Stimulated activated memory B cell treated with anti-CD40 and anti-IgM and Interleukin-4, amounts not matched to agents 10 μg/mL and 1 μg/mL and 100 μg/mL, for 72 hours (primary cell): ENCODE data around the gene RPS15.

Experiments used
- ATAC-seq: fragments of 150-1000 bp; cut with Tn5 transposase; 2 replicates; pipeline ENCODE4 v1.10.0; 2021
- H3K27ac Mint-ChIP-seq: one replicate; pipeline ENCODE4 v1.8.0; 2022; ENCODE audit warnings: mild to moderate bottlenecking, mixed read lengths
- H3K27me3 Mint-ChIP-seq: one replicate; pipeline ENCODE4 v1.8.0; 2022; ENCODE audit warnings: mixed read lengths
- H3K36me3 Mint-ChIP-seq: one replicate; pipeline ENCODE4 v1.8.0; 2022; ENCODE audit warnings: mixed read lengths
- H3K4me1 Mint-ChIP-seq: one replicate; pipeline ENCODE4 v1.8.0; 2022; ENCODE audit warnings: mixed read lengths
- H3K4me3 Mint-ChIP-seq: one replicate; pipeline ENCODE4 v1.8.0; 2022; ENCODE audit warnings: mild to moderate bottlenecking, moderate library complexity, mixed read lengths
- H3K9me3 Mint-ChIP-seq: one replicate; pipeline ENCODE4 v1.8.0; 2022; ENCODE audit warnings: mixed read lengths

RPS15 gene

DNA sequence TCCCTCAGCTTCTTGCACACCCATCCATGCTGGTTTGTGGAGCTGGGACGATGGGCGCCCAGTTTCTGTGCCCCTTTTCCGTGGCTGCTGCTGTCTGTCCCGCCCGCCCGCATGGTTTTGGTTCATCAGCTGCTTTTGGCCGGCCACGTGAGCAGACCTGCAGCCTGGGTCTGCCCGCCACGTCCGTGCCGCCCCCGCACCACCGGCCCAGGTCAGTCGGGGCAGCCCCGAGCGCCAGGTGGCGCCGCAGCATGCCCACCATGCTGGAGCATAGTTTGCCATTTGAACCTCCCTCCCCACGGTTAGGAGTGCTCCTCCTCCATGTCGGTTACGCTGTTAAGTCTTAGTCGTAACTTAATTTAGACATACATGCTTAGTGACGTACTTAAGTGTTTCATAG is 15.3 kb upstream of the RPS15 start:
- Mint-ChIP-seq H3K27ac (no peak overlapping the region), H3K27me3 (no peaks in the 10 kb centered on the region), H3K9me3 (no peaks in the 10 kb centered on the region), H3K36me3 (peaks cover 65% of the 10 kb centered on the region), H3K4me3 (no peak overlapping the region), H3K4me1 (peaks cover 25% of the 10 kb centered on the region)
- ATAC-seq: no peak

DNA sequence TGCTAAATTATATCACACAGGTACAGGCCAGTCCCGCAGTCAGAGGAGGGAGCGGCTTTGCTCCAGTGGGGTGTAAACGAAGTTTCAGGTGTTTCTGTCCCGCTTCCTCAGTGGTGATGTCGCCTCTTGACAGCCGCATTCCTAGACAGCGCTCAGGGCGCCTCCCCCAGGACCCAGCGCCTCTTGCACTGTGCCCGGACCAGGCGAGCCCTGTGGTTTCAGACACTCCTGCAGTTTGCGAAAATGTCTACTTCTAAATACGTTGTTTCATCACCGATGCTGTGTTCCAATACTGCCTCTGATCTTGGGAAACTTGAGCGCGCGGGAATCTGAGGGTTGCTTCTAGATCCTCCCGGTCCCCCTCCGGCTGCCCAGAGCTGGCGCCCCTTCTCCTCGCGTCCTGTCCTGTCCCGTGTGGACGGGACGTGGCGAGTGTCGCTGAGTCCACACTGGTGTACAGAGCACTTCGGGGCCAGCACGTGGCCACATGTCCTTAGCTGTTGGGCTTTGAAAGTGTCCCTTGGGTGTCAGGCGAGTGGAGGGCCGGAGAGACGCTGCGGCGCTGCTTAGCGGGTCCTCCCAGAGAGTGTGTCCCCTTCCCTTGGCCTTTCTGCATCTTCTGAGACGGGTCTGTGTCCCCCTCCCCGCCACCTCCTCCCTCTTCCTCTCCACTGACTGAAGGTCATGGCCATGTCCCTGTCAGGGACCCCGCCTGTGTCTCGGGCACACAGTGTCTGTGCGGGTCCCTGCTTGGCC is 14.6 kb upstream of the RPS15 start:
- Mint-ChIP-seq H3K27ac (no peak overlapping the region), H3K9me3 (no peaks in the 10 kb centered on the region), H3K4me1 (peaks cover 25% of the 10 kb centered on the region), H3K36me3 (peaks cover 65% of the 10 kb centered on the region), H3K4me3 (no peak overlapping the region), H3K27me3 (no peaks in the 10 kb centered on the region)
- no peak for ATAC-seq

DNA sequence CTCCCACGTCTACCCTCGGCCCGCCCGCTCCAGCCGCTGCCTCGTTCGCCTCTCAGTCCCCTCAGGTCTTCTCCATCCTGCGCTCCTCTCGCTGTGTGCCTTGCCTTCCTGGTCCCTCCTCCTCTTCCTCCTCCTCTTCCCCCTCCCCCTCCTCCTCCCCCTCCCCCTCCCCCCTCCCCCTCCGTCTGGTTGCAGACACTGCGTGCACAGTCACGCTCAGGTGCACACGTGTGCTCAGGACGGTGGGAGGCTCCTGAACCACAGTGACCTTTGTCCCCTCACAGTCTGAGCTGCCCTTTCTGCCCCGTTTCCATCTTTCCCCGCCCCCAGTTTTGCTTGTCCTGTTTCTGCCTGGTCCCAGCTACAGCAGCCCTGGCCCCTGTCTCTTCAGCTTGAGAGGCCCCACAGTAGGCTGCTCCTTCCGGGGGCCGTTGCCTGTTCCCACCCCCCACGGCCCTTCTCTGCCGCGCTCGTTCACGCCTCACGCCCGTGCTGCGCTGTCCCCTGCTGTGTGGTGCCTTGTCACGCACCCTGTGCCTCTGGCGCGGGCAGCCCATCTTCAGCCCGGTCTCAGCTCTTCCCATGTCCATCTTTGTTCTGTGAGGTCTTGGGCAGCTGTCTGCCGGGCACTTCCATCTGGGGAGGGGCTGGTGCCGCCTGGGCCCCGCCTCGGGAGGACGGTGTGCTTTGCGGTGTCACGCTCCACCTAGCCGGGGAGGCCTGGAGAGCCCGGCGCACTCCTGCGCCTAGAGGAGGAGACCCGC is 13.8 kb upstream of the RPS15 start:
- Mint-ChIP-seq H3K36me3 (peaks cover 58% of the 10 kb centered on the region), H3K27me3 (no peaks in the 10 kb centered on the region), H3K9me3 (no peaks in the 10 kb centered on the region), H3K4me3 (no peak overlapping the region), H3K4me1 (peaks cover 20% of the 10 kb centered on the region), H3K27ac (no peak overlapping the region)
- no peak for ATAC-seq

DNA sequence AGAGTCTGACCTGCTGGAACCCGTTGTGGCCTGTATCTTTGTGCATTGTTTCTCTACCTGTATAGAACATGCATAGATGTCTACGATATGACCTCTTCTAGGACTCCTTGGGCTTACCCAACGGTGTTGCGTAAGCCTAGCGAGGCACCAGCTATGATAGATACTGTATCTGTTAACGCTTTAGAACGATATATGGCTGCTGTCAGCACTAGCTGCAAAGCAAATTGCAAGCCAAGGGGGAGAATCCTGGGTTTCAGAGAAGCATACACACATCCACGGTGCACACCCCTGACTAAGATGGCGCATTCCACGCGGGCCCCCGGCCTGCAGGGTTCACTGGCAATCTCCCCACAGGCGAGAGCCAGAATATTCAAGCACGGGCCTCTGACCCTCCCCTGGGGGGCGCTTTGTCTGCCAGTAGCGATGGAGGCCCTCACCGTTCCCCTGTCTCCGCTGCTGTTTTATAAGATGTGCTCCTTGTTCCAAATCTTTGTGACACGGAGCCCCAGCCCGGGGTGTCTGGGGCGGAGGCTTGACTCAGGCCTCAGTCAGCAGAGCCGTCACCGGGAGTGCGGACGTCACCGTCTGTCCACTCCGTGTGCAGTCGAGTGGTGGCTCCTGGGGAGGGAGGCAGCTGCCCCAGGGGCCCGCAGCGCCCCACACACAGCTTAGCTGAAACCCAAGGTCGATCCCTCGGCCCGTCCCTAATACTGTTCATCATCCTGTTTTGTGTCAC is 12.9 kb upstream of the RPS15 start:
- ATAC-seq: no peak
- no peak overlapping the region for H3K27ac Mint-ChIP-seq
- H3K9me3 Mint-ChIP-seq: no peaks in the 10 kb centered on the region
- no peak overlapping the region for H3K4me3 Mint-ChIP-seq
- H3K4me1 Mint-ChIP-seq: peaks cover 18% of the 10 kb centered on the region
- no peaks in the 10 kb centered on the region for H3K27me3 Mint-ChIP-seq
- H3K36me3 Mint-ChIP-seq: peaks cover 59% of the 10 kb centered on the region

DNA sequence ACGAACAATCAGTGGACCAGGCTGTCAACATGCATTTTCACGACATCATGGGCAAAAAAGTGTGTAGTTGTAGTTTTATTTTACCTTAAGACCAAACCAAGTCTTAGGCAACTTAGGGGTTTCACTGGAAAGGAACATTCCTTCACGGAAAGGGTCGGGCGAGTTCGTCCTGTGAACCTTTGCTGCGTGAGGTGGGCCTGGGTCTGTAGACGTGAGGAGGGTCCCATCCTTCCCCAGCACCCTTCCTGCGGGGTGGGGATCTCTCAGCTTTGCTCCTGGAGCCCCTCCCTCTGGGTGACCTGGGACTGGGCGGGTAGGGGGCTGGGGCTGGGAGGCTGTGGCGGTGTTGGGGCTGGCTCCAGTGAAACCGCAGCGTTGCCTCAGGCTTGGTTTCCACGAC is 12.3 kb upstream of the RPS15 start:
- H3K4me1 Mint-ChIP-seq: peaks cover 18% of the 10 kb centered on the region
- no peak overlapping the region for H3K27ac Mint-ChIP-seq
- ATAC-seq: no peak
- H3K9me3 Mint-ChIP-seq: no peaks in the 10 kb centered on the region
- H3K36me3 Mint-ChIP-seq: peaks cover 54% of the 10 kb centered on the region
- H3K4me3 Mint-ChIP-seq: no peak overlapping the region
- H3K27me3 Mint-ChIP-seq: no peaks in the 10 kb centered on the region

DNA sequence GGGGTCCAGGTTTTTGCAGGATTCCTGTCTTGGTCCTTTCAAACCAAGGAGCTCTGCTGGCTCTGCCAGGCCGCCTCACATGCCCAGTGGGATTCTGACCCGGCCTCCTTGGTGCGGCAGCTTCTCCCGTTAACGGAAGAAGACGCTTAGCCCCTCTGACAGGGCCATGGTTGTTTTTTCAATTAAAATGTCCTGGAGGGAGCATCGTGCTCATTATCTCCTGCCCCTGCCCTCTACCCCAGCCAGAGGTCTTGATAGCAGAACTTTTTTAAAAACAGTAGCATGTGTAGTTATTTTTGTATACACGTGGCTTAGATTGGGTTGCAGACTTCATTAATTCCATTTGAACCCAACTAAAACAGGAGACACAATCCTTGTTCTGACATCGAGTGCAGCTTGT is 11.5 kb upstream of the RPS15 start:
- H3K27ac Mint-ChIP-seq: no peak overlapping the region
- H3K36me3 Mint-ChIP-seq: peaks cover 53% of the 10 kb centered on the region
- H3K27me3 Mint-ChIP-seq: no peaks in the 10 kb centered on the region
- ATAC-seq: no peak
- H3K9me3 Mint-ChIP-seq: no peaks in the 10 kb centered on the region
- H3K4me1 Mint-ChIP-seq: peaks cover 18% of the 10 kb centered on the region
- H3K4me3 Mint-ChIP-seq: no peak overlapping the region

DNA sequence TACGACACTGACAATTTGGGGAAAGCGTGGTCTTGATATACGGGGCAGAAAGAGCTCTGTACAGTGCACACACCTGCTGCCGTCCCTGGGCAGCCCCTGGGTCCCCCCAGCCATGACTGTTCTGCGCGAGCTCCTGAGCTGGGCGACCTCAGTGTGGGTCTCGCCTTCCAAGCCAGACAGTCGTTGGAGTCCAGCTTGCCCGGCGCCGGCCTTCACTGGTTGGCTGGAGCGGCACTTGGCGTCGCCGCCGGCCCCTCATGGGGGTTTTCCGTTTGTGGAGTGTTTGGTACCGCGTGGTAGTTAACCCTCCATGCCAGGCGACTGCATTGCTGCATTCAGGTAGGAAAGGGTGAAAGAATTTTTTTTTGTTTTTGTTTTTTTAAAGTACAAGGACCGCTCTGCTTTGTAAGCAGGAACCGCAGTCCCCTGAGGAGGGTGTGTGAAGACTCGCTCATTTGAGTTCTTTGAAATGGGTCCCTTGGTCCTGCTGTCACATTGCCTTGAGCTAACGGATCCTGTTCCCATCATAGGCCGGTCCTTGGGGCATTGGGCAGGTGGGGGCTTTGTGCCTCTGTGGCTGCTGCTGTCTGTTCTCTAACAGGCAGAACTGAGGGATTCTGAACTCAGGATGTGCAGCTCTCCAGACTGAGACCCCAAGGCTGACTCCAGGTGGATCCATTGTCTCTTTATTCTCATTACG is 10.8 kb upstream of the RPS15 start:
- no peak overlapping the region for H3K27ac Mint-ChIP-seq
- ATAC-seq: no peak
- peaks cover 18% of the 10 kb centered on the region for H3K4me1 Mint-ChIP-seq
- H3K9me3 Mint-ChIP-seq: no peaks in the 10 kb centered on the region
- H3K4me3 Mint-ChIP-seq: no peak overlapping the region
- H3K36me3 Mint-ChIP-seq: peaks cover 56% of the 10 kb centered on the region
- no peaks in the 10 kb centered on the region for H3K27me3 Mint-ChIP-seq

DNA sequence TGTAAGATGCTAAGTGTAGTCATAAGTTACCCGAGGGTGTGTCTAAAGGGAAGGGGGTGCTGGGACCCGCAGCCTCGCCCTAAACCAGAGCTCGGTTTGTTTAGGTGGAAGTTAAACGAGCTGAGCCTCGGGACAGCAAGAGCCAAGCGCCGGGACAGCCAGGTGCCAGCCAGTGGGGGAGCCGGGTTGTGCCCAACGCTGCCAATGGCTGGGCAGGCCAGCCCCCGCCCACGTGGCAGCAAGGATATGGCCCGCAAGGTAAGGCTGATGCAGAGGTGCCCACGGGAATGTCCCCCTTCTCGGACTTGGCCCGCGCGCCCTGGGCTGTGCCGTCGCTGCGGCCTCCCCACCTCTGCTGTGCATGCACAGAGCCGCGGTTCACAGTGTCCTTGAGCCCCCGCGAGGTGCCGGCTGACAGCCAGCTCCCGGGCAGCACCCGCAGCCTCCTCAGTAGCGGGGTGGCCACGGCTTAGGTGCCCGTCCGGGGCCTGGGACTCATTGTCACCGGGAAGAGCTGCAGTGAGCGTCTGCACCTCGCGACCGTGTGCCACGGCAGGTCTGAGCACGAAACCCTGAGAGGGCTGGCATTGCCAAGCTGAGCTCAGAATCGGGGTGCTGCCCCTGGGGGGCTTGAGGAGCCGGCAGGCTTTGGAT is 9.3 kb upstream of the RPS15 start:
- peaks cover 45% of the 10 kb centered on the region for H3K36me3 Mint-ChIP-seq
- H3K27me3 Mint-ChIP-seq: no peaks in the 10 kb centered on the region
- H3K4me1 Mint-ChIP-seq: peaks cover 5% of the 10 kb centered on the region
- ATAC-seq: no peak
- H3K9me3 Mint-ChIP-seq: no peaks in the 10 kb centered on the region
- no peak overlapping the region for H3K4me3 Mint-ChIP-seq
- H3K27ac Mint-ChIP-seq: no peak overlapping the region

DNA sequence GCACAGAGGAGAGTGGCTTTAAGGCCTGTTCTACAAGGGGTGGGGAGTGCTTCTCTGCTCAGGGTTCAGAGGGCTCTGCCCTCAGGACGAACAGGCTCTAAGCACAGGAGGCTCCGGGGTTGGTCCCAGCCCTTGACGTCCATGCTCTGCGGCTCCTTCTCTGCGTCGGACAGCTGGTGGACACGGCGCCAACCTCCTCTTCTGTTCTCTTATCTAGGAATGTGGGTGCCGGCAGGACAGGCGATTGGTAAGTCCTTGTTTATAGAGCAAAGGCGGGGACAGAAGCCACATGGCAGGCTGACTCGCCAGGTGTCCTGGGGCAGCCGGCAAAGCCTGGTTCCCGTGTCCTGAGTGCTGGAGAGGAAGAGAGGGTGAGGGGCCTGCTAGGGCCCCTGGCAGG is 8.4 kb upstream of the RPS15 start:
- Mint-ChIP-seq H3K9me3 (no peaks in the 10 kb centered on the region), H3K4me1 (peaks cover 3% of the 10 kb centered on the region), H3K27ac (no peak overlapping the region), H3K36me3 (peaks cover 36% of the 10 kb centered on the region), H3K27me3 (no peaks in the 10 kb centered on the region), H3K4me3 (no peak overlapping the region)
- ATAC-seq: no peak

DNA sequence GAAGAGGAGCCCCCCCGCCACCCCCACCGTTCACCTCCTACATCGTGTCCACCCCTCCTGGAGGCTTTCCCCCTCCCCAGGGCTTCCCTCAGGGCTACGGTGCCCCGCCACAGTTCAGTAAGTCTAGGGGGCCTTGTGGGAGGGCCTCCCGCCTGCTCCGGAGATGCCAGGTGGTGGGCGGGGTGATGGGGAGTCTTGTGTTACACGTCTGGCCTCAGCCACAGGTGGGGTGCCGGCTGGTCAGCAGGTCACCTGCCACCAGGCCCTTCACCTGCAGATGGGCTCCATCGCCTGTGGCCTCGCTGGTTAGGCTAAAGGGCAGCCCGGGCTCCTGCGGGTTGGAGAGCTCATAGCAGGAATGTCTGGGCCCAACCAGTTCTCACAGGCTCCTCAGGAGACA is 8.0 kb upstream of the RPS15 start:
- H3K4me3 Mint-ChIP-seq: no peak overlapping the region
- H3K36me3 Mint-ChIP-seq: peaks cover 32% of the 10 kb centered on the region
- no peaks in the 10 kb centered on the region for H3K27me3 Mint-ChIP-seq
- H3K9me3 Mint-ChIP-seq: no peaks in the 10 kb centered on the region
- ATAC-seq: no peak
- no peaks in the 10 kb centered on the region for H3K4me1 Mint-ChIP-seq
- no peak overlapping the region for H3K27ac Mint-ChIP-seq

DNA sequence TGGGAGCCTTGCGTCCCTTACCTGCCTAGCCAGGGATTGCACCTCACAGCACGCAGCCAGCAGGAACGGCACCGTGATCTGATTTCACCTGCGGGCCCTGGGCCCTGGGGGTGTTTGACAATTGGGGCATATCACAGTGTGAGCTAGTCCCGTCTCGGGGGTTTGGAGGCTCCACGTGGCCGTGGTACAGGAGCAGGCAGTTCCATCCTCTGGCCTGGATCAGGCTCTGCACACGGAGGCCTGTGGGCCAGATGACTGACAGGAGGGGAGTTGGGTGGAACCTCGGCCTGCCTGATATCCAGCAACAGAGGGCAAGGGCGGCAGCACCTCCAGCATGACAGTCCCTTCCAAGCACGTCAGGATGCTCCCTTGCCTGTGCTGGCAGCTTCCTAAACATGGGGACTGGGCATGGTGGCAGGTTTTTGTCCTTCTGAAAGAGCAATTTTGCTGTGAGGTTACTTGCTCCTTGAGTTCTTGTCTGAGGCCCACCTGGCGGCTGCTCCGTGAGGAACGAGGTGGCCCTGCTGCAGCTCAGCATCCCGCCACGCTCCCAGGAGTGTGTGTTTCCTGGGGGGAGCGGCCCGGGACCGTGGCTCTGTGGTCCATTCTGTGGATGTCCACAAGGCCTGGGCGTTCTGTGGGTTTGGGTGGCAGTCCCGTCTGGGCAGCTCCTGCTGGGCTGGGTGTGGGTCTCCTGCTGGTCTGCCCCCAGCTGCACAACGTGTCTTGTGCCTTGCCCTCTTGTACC is 6.3 kb upstream of the RPS15 start:
- Mint-ChIP-seq H3K36me3 (peaks cover 28% of the 10 kb centered on the region), H3K9me3 (no peaks in the 10 kb centered on the region), H3K27me3 (no peaks in the 10 kb centered on the region), H3K4me3 (no peak overlapping the region), H3K4me1 (no peaks in the 10 kb centered on the region), H3K27ac (no peak overlapping the region)
- no peak for ATAC-seq

DNA sequence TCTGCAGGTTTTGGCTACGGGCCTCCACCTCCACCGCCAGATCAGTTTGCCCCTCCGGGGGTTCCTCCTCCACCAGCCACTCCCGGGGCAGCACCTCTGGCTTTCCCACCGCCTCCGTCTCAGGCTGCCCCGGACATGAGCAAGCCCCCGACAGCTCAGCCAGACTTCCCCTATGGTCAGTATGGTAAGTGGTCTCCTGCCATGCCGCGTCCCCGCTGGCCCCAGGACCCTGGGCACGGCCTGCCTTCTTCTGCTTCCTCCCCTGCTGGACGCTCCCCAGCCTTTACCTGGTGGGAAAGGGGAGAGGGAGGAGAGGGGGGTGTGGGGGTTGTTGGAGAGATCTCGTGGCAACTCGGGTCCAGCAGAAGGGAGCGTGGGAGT is 5.7 kb upstream of the RPS15 start:
- Mint-ChIP-seq H3K36me3 (peaks cover 24% of the 10 kb centered on the region), H3K27ac (no peak overlapping the region), H3K4me3 (no peak overlapping the region), H3K4me1 (no peaks in the 10 kb centered on the region), H3K27me3 (no peaks in the 10 kb centered on the region), H3K9me3 (no peaks in the 10 kb centered on the region)
- no peak for ATAC-seq

DNA sequence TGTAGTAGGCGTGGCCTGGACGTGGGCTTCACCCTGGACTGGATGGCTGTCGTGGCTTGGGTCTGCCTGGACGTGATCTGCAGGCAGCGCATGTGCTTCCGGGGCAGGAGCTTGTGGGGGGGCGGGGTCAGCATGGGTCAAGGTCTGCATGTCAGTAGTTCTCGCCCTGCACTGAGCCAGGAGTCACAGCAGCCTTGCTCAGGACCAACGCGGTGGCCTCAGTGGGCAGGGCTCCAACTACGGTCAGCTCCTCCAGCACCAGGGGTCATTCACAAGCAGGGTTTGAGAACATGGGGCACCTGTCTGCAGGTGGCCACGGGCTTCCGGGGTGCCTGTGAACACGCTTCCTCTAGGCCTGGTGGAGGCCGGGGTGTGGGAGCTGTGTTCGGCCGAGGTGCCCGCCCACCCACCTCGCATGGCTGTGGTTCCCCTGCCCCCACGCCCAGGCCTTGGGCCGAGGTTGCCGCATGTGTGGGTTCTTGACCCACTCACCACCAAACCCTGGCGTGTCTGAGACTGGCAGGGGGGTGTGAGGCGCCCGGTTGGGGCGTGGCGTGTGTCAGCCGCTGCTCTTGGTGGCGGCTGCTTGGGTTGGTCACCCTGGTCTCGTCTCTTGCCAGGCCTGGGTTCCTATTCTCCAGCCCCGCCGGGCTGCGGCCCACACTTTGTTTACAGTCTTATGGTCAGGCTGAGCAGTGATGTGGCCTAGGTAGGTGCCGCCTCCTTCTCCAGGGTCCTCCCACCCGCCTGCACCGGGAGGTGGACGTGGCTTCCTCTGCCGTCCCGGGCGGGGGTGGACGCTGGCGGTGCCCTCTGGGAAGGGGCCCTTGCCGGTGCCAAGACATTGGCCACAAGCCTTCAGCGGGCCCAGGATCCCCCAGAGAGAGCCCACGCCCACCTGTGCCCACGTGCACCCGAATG is 4.8 kb upstream of the RPS15 start:
- Mint-ChIP-seq H3K4me3 (no peak overlapping the region), H3K27ac (no peak overlapping the region), H3K36me3 (peaks cover 27% of the 10 kb centered on the region)

More for the DNA sequence above, 4.8 kb upstream of the RPS15 start:
- Mint-ChIP-seq H3K9me3 (no peaks in the 10 kb centered on the region), H3K27me3 (no peaks in the 10 kb centered on the region), H3K4me1 (peaks cover 5% of the 10 kb centered on the region)
- no peak for ATAC-seq
